Stimulated activated CD4-positive, alpha-beta T cell treated with anti-CD3 and anti-CD28 coated beads, Interleukin-15, amount 100 ng/mL, for 48 hours (primary cell): ENCODE results near the gene DNAJC16.
A peak's percentile ranks its signal among the peaks of the same experiment; 100 is the strongest.
"Not testable (repeated sequence)": the region's sequence is repeated elsewhere in the genome, so short reads cannot be mapped to it uniquely, and the experiment has no call there.

ENCODE experiments used
- DNase-seq, 2 donors: peaks; one replicate each; pipeline ENCODE4 v3.0.0-alpha.2; 2020; ENCODE audit warnings: low read depth in 2 of 2

DNAJC16 gene

GRCh38 chr1:15583016-15583706, 56.5 kb downstream of the DNAJC16 start:
- no peak for DNase-seq

GRCh38 chr1:15584489-15585363, 58.1 kb downstream of the DNAJC16 start, which contains the start of gene AGMAT:
Gene AGMAT, minus strand, starts transcription at chr1:15585051. Its CDS starts 84 bp downstream, at chr1:15584967.
- peak; percentile 64 to 65 for DNase-seq

GRCh38 chr1:15592285-15592684, 65.6 kb downstream of the DNAJC16 start:
- DNase-seq = no peak

GRCh38 chr1:15595809-15596617, 69.4 kb downstream of the DNAJC16 start:
- no peak for DNase-seq

- no peak for DNase-seq
Observed at GRCh38 chr1:15598436-15598835, 71.8 kb downstream of the DNAJC16 start.

DNA sequence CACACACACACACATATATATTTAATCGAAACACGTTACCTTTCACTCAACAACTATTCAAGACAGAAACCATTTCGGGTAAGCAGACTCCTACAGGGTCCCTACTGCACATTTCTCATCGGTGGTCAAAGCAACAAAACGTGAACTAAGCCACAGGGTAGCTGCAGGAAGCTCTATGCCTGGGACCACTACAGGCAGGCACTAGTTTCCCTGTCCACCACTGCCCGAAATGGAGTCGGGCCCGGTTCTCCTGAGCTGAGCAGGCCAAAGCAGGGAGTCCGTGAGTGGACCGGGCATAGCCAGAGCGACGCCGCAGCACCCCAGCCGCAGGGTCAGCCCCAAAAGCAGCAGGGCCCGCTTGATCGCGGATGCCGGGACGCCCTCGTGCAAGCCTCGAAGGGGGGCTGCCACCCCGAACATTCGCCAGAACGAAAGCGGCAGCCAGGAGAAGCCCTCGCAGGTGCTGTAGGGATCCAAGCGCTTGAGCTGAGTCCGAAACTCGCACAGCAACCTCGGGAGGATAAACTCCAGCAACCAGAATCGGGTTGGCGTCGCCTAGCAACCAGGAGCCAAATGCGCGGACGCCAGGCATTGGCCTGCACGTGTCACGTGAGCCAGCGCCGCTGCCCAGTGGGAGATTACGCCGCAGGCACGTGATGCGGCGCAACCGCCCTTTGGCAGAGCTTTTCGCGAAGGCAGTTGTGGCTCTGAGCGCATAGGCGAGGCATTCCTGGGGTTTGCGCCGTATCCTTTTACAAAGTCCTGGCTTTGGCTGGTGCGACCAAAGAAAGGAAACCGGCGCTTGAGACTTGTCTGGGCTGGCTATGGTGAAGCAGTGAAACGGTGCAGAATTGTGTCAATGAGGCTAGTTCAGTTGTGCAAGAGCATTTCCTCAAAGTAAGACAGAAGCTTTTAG, 76.7 kb downstream of the DNAJC16 start:
- DNase-seq = peak; percentile 90 to 91

GRCh38 chr1:15603966-15604282, 77.3 kb downstream of the DNAJC16 start:
- DNase-seq = not testable (repeated sequence)

- not testable (repeated sequence) for DNase-seq
Observed at GRCh38 chr1:15604400-15604799, 77.8 kb downstream of the DNAJC16 start.

DNA sequence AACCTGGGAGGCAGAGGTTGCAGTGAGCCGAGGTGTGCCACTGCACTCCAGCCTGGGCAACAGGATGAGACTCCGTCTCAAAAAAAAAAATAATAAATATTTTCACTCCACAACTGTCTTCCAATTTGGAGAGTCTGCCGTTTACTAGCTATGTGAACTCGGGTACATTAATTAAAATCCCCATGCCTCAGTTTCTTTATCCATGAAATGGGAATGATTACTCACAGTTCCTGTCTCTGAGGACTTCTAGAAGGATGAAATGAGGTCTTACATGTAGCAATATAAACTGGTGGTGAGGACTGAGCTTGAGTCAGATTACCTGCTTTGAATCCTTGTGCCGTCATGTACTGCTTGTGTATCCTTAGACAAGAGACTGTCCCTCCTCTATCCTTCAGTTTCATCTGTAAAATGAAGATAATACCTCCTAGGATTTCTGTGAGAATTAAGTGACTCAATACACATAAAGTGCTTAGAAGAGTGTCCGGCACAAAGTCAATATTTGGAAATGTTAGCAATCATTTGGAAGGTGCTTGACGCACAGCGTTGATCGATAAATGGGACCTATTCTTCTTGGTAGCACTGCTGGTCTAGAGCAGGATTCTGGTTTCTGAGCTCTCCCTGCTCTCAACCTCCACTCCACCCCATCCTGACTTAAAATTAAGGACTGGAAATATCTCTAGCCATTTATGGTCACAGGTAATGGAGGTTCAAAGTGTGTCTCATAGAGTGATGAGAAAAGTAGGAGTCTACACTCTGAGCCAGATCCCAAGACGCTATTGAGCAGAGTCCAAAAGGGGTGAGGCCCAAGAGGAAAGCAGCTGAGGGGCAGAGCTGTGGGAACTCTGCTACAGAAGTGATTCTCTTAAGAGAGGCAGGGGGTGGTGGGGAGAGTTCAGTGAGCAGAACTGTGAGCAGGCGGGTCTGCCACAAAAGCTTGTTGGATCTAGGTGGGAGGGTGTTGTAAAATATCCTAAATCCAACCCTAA, 79.0 kb downstream of the DNAJC16 start:
- no peak for DNase-seq

DNA sequence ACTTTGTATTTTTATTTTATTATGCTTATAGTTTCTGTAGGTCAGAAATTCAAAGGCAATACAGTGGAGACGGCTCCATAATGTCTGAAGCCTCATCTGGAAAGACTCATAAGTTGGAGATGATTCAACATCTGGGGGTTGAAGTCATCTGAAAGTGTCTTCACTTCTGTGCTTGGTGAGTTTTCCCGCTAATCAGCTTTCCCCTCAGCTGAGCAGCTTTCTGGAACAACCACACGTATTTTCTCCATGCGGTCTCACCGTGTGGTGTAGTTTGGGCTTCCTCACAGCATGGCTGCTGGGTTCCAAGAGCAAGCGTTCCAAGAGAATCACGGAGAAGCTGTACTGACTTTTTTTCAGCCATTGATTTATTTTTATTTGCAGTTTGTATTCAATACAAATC, 83.0 kb downstream of the DNAJC16 start:
- DNase-seq = no peak

DNA sequence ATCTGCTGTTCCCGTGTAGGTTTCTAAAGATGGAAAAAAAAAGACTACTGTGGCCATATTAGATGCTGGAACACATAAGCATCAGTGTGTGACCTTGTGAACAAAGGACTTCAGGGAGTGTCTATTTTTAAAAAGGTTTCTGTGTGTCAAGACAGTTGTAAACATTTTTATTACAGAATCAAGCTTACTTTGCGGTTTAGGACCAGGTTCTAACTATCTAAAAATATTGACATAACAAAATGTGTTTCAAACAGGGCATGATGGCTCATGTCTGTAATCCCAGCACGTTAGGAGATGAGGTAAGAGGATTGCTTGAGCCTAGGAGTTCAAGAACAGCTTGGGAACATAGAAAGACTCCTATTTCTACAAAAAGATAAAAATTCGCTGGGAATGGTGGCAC, 83.5 kb downstream of the DNAJC16 start:
- DNase-seq = no peak

GRCh38 chr1:15616373-15617172, 89.9 kb downstream of the DNAJC16 start:
- no peak for DNase-seq

GRCh38 chr1:15617173-15618076, 90.8 kb downstream of the DNAJC16 start, which contains the start of gene DDI2:
Gene DDI2, plus strand, starts transcription at chr1:15617458. Its CDS starts 213 bp downstream, at chr1:15617671.
- DNase-seq = peak; percentile 93 to 95

DNA sequence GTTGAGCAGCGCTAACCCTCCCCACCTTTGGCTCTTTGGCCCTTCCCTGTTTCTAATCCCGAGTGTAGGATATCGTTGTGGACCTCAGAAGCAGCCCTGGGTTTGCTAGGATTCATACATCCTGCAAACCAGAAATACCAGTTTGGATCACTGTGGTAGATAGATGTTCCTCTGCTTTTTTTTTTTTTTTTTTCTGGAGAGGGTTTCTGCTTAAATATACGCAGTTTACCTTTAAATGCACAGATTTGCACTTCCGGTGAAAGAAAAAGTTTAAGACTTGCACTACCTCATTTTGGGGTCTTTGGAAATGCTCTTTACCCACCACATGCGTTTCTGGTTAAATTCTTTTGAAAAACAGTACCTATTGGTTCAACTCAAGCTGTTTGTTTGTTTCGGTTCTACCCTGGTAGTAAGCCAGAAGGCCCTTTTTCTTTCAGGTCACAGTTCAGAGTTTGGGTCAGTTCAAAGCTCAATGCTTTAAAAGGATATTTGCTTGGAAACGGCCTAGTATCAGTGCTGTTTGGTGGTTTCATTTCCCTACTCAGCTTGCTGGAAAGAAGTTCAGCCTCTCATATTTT, 91.5 kb downstream of the DNAJC16 start:
- no peak for DNase-seq

DNA sequence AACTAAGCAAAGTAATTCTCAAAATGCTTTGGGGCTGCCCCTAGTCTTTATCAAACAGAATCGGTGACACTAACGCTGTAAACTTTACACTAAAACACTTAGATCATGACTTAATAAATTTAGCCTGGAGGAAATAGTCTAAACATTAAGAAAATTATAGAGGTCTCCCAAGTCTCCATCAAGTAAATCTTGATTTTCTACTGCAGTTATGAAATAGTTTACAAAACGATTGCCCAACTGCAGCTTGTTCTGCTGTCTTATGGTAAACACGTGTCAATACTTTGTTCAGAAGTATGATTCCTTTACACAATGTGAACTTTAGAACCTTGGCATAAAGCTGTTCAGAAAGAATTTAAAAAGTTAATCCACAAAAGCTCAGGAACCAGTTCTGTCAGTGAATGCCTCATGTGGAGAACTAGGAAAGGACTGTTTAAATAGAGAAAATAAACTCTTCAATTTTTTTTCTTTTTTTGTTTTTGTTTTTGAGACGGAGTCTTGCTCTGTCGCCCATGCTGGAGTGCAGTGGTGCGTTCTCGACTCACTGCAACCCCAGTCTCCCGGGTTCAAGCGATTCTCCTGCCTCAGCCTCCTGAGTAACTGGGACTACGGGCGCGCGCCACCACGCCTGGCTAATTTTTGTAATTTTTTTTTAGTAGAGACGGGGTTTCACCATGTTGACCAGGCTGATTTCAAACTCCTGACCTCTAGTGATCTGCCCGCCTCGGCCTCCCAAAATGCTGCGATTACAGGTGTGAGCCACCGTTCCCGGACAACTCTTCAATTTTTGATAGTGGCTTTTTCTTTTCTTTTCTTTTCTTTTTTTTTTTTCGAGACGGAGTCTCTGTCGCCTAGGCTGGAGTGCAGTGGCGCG, 92.2 kb downstream of the DNAJC16 start:
- DNase-seq = no peak

GRCh38 chr1:15620155-15620545, 93.5 kb downstream of the DNAJC16 start:
- DNase-seq = no peak
